ENCODE data around the gene C19orf81.

DNA sequence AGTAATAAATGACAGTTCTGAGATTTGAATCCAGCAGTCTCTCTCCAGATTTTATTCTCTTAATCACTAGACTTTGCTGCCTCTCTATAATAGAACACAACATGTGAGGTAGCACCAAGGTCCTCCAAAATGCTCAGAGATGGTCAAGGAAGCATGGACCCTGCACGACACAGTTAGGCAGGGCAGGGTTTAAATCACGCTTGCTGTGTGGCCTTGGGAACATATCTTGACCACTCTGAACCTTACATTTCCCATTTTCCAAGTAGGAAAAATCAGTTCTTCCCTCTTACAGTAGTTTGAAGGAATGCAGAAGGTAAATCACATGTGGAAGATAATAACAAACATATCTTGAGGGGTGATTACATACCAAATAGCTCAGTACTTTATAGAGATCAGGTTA lies 15.9 kb upstream of the C19orf81 start:
- no peak for TF ChIP-seq EP300 (IDR thresholded peaks at IDR 0.05)
- TF ChIP-seq, protein P1, sequence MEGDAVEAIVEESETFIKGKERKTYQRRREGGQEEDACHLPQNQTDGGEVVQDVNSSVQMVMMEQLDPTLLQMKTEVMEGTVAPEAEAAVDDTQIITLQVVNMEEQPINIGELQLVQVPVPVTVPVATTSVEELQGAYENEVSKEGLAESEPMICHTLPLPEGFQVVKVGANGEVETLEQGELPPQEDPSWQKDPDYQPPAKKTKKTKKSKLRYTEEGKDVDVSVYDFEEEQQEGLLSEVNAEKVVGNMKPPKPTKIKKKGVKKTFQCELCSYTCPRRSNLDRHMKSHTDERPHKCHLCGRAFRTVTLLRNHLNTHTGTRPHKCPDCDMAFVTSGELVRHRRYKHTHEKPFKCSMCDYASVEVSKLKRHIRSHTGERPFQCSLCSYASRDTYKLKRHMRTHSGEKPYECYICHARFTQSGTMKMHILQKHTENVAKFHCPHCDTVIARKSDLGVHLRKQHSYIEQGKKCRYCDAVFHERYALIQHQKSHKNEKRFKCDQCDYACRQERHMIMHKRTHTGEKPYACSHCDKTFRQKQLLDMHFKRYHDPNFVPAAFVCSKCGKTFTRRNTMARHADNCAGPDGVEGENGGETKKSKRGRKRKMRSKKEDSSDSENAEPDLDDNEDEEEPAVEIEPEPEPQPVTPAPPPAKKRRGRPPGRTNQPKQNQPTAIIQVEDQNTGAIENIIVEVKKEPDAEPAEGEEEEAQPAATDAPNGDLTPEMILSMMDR (IDR thresholded peaks at IDR 0.05), result no peak

All from sigmoid colon (tissue), 4 donors.